Lower lobe of right lung (tissue), 2 donors: ENCODE measurements around the gene ATP13A1. TPM values are rescaled to one million over a fixed set of nuclear protein-coding genes. Genes with fewer than 3 reads are reported as not detected.

Source experiments
- ATAC-seq, 2 donors: fragments of 200-7000 bp; cut with Tn5 transposase; one replicate each; pipeline ENCODE4 v1.9.1; 2020 to 2022; ENCODE audit warnings: mild to moderate bottlenecking in 2 of 2, moderate library complexity in 2 of 2
- DNase-seq: peaks from one replicate; pipeline ENCODE4 v3.0.0-alpha.2; 2020
- H3K27ac ChIP-seq: fragments of 200-600 bp; one replicate; pipeline ENCODE4 v1.8.0; 2022
- H3K27me3 ChIP-seq: fragments of 200-600 bp; one replicate; pipeline ENCODE4 v1.8.0; 2022; ENCODE audit warnings: low read depth
- H3K36me3 ChIP-seq: fragments of 200-600 bp; one replicate; pipeline ENCODE4 v1.8.0; 2022; ENCODE audit warnings: mild to moderate bottlenecking
- H3K4me1 ChIP-seq: fragments of 200-600 bp; one replicate; pipeline ENCODE4 v1.8.0; 2022
- H3K4me3 ChIP-seq: fragments of 200-600 bp; one replicate; pipeline ENCODE4 v1.8.0; 2022; ENCODE audit warnings: mild to moderate bottlenecking
- H3K9me3 ChIP-seq: fragments of 200-600 bp; one replicate; pipeline ENCODE4 v1.8.0; 2022
- intact Hi-C: fragments of 100-400 bp; cut with DNase I; formaldehyde crosslinking; loops from one replicate; pipeline ENCODE4 v1.11.0; 2022
- total RNA-seq: library from RNA; stranded (reverse); fragmentation: NEBNext Ultra II Directional; extraction: Animal tissue kit (Norgen Biotek cat#: 25700); gene quantifications from one replicate; pipeline ENCODE4 v1.2.1, GENCODE V29; 2021
- TF ChIP-seq, protein P1 (sequence below): fragments of 200-600 bp; IDR thresholded peaks from one replicate; pipeline ENCODE4 v1.8.0; 2022; ENCODE audit warnings: antibody characterized with exemption, mild to moderate bottlenecking
- donor health status: DM: no; HTN: yes; CAD: no; lungs with severe emphysema.

ATP13A1 gene
- total RNA-seq, 1 donor from 2014 or later = 71.9 TPM

DNA sequence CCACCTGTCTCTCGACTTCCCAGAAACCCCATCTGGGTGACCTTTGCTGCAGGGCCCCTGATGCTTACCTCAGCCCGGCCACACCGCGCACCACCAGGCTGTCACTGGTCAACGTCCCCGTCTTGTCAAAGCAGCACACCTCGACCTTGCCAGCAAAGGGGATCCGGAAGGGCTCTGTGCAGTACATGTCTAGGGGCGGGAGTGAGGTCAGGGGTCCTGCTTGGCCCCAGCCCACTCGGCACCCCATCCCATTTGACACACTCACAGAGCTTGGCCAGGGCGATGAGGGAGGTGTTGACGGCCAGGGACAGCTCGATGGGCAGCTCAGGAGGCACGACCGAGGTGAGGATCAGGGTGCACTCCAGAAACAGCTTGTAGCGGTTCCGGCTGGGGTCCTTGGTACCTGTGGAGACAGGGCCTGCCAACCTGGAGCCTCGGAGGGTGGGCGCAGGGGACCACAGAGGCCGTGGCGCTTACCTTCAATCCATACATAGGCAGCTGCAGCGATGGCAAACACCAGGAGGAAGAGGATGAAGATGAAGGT, 8.4 kb downstream of the ATP13A1 start:
- Histone ChIP-seq H3K27me3 (no peaks in the 10 kb centered on the region), H3K9me3 (no peaks in the 10 kb centered on the region), H3K4me3 (no peak overlapping the region), H3K36me3 (peaks cover 100% of the 10 kb centered on the region), H3K4me1 (no peaks in the 10 kb centered on the region), H3K27ac (no peak overlapping the region)
- TF ChIP-seq, protein P1, sequence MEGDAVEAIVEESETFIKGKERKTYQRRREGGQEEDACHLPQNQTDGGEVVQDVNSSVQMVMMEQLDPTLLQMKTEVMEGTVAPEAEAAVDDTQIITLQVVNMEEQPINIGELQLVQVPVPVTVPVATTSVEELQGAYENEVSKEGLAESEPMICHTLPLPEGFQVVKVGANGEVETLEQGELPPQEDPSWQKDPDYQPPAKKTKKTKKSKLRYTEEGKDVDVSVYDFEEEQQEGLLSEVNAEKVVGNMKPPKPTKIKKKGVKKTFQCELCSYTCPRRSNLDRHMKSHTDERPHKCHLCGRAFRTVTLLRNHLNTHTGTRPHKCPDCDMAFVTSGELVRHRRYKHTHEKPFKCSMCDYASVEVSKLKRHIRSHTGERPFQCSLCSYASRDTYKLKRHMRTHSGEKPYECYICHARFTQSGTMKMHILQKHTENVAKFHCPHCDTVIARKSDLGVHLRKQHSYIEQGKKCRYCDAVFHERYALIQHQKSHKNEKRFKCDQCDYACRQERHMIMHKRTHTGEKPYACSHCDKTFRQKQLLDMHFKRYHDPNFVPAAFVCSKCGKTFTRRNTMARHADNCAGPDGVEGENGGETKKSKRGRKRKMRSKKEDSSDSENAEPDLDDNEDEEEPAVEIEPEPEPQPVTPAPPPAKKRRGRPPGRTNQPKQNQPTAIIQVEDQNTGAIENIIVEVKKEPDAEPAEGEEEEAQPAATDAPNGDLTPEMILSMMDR = no peak
- DNase-seq = no peak
- ATAC-seq = no peak
- intact Hi-C loops = no loop called here

DNA sequence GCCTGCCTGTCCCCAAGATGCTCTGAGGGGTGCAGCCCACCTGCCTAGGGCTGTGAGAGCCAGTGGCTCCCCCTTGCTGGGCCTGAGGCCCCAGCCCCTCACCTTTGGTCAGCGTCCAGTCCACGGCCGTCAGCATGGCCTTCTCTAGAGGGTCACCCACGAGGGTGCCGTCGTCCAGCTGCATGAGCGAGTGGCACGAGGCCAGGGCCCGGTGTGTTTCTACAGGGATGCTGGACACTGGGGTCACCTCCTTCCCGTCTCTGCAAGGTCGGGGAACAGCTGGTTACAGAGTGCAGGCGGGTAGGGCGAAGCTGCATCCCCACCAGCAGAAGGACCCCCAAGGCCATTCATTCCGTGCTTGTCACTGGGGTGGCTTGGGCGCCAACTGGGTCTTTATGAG, 9.0 kb downstream of the ATP13A1 start:
- Histone ChIP-seq H3K9me3 (no peaks in the 10 kb centered on the region), H3K36me3 (peaks cover 100% of the 10 kb centered on the region), H3K4me3 (no peak overlapping the region), H3K4me1 (no peaks in the 10 kb centered on the region), H3K27me3 (no peaks in the 10 kb centered on the region), H3K27ac (no peak overlapping the region)
- TF ChIP-seq, protein P1 = no peak
- no peak for DNase-seq
- ATAC-seq = no peak
- intact Hi-C loops = no loop called here

DNA sequence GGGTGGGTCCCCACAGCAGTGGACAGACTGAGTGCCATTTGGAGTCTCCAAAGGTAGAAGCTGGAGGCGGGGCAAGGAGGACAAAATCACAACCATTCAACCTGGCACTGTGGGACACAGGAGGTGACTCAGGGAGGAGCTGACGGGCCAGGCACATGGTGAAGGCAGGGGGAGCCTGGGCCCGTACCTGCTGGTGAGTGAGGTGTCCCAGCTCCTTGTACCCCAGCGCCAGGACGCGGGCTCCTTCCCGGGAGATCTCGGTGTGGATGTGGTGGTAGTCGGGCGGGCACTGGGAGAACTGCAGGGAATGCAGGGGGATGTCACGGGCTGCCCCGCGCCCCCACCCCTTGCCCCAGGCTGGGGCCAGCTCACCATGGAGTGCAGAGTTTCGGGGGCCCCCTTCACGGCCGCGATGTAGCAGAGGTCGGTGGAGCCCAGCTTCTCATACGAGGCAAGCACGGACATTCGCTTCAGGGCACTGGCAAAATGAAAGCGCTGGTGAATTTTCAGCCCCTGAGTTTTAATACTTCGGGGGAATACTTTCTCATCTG, 9.8 kb downstream of the ATP13A1 start:
- peaks cover 100% of the 10 kb centered on the region for H3K36me3 ChIP-seq
- H3K4me3 ChIP-seq = no peak overlapping the region
- H3K9me3 ChIP-seq = no peaks in the 10 kb centered on the region
- TF ChIP-seq, protein P1 = no peak
- H3K27me3 ChIP-seq = no peaks in the 10 kb centered on the region
- no peaks in the 10 kb centered on the region for H3K4me1 ChIP-seq
- intact Hi-C loops = no loop called here
- DNase-seq = no peak
- ATAC-seq = no peak
- no peak overlapping the region for H3K27ac ChIP-seq

DNA sequence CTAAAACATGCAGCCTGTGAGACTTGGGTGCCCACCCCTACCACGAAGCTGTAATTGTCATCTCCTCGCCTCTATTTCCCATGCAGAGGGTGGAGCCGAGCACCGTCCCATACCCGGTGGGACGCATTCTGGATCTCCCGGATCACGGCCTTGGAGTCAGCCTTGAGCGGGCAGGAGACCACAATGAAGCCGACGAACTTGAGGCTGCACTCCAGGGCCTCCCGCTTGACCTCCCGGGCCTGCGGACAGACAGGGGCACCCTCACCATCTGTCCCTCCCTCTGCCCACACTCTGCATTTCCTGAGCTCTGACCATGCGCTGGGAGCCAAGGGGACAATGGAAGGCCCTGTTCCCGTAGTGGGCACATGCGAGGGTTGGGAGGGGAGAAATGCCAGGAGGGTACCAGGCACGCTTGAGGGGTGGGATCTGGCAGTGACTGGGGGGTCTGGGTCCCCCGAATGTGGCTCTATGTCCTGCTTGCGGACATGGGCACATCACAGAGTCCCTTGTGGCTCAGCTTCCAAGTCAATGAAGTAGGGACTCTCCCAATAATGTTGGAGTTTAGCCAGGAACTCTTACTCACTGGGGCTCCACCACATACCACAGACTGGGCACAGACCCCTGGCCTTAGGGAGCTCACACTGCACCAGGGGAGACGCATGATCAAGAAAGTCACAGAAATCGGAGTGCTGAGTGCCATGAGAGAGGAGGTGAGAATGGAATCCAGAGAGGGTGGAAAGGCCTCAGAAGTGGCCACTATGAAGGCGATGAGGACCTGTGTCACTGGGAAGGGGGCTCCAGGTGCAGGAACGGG, 10.8 kb downstream of the ATP13A1 start:
- no peak overlapping the region for H3K4me3 ChIP-seq
- H3K36me3 ChIP-seq = peaks cover 100% of the 10 kb centered on the region
- intact Hi-C loops = no loop called here
- no peaks in the 10 kb centered on the region for H3K27me3 ChIP-seq
- ATAC-seq (no peak), DNase-seq (no peak)
- TF ChIP-seq, protein P1 = no peak
- no peaks in the 10 kb centered on the region for H3K9me3 ChIP-seq
- no peaks in the 10 kb centered on the region for H3K4me1 ChIP-seq
- no peak overlapping the region for H3K27ac ChIP-seq

DNA sequence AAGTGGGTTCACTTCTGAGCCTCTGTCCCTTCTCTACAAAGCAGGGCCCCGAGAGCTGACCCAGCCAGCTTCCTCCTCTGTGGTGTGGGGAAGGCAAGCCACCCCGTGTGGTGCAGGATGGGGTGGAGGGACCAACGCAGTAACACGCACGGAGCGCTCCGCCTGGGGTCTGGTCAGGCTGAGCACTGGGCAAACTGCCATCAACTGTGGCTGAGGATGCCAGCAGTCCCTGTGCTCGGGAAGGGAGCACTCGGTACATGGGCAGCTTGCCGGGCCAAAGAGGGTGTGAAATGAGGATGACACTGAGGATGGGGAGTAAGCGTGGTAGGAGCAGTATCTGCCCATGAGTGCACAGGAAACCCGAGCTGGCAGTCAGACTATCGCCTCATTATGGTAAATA, 12.4 kb downstream of the ATP13A1 start:
- Histone ChIP-seq H3K36me3 (peaks cover 100% of the 10 kb centered on the region), H3K27ac (no peak overlapping the region), H3K4me1 (no peaks in the 10 kb centered on the region), H3K27me3 (no peaks in the 10 kb centered on the region), H3K4me3 (no peak overlapping the region), H3K9me3 (no peaks in the 10 kb centered on the region)
- TF ChIP-seq, protein P1 = no peak
- no peak for ATAC-seq
- intact Hi-C loops = no loop called here
- no peak for DNase-seq
